ENCODE results near the gene MED6. TPM values are rescaled to one million over a fixed set of nuclear protein-coding genes. Genes with fewer than 3 reads are reported as not detected.

MED6 gene
- total and polyA plus RNA-seq, 2 of the 13 experiments (the other 11 are each of a cell fraction or from before 2014, with no cell fraction given): 44.8 to 47.8 TPM

- in situ Hi-C loops (cut with HindIII; ENCODE audit: extremely low pct_ligation_motif_present, low pct_unique_long_range_greater_than_20kb): no loop called here
- Histone ChIP-seq H3K79me2 (ENCODE audit: insufficient read depth, low read length) (no peaks in the 10 kb centered on the region), H3K4me1 (ENCODE audit: insufficient read depth, low read length) (0 out of 2 replicates have a peak, but pooled peaks cover 4% of the 10 kb centered on the region), H3K4me2 (ENCODE audit: low read depth, low read length) (no peak overlapping the region), H2AFZ (ENCODE audit: low read length) (no peak overlapping the region), H3K27ac (ENCODE audit: extremely low read length, insufficient read depth, low read length) (no peak overlapping the region), H3K36me3 (replicated peaks in 1 of 2; ENCODE audit: control insufficient read depth in 1 of 2, insufficient read depth in 2 of 2, low read length in 2 of 2) (no peaks in the 10 kb centered on the region), H3K9ac (ENCODE audit: insufficient read depth, low read depth, low read length) (no peak overlapping the region), H4K20me1 (ENCODE audit: insufficient read depth, low read length) (no peaks in the 10 kb centered on the region), H3K4me3 (replicated peaks in 1 of 3; ENCODE audit: insufficient read depth in 1 of 3, low read depth in 2 of 3, low read length in 3 of 3) (no peak overlapping the region), H3K27me3 (ENCODE audit: control insufficient read depth in 1 of 2, insufficient read depth in 2 of 2, low read length in 2 of 2) (peaks cover 0 to 26% of the 10 kb centered on the region in 2 experiments; a peak in 3 of 5 replicates), H3K9me3 (ENCODE audit: low read length) (no peaks in the 10 kb centered on the region; the same call in 1 of the 2 replicates)
- ChIA-PET CTCF (ENCODE audit: low intra/inter-chr PET ratio, low total read pairs) (no interaction called here), POLR2A (no interaction called here)
- intact Hi-C loops (cut with micrococcal nuclease; ENCODE audit: unreplicated experiment): no loop called here
- ATAC-seq: no peak
- FAIRE-seq: no peak
- TF ChIP-seq ELF3 (CRISPR knock-in tag; IDR thresholded peaks at IDR 0.05) (peak; percentile 33; the same call in 1 of the 2 replicates), SOX5 (CRISPR knock-in tag; IDR thresholded peaks at IDR 0.05; ENCODE audit: borderline replicate concordance) (0 out of 2 replicates have a peak, but pooled peaks have one; percentile 20), EP300 (IDR thresholded peaks at IDR 0.05; ENCODE audit: low read depth in 2 of 2, low read length in 2 of 2) (peak in 1 of 2 experiments; percentile 45; a peak in 1 of 4 replicates), EP300 (CRISPR knock-in tag; IDR thresholded peaks at IDR 0.05; ENCODE audit: borderline replicate concordance) (no peak), ZNF562 (CRISPR knock-in tag; IDR thresholded peaks at IDR 0.05; ENCODE audit: borderline replicate concordance) (peak; percentile 44; the same call in 1 of the 2 replicates), NFE2L2 (IDR thresholded peaks at IDR 0.05; ENCODE audit: low read length) (peak; percentile 28; the same call in 1 of the 2 replicates), FOSL2 (CRISPR knock-in tag; IDR thresholded peaks at IDR 0.05) (peak; percentile 72), ZNF232 (CRISPR knock-in tag; IDR thresholded peaks at IDR 0.05; ENCODE audit: borderline replicate concordance) (no peak), SOX13 (IDR thresholded peaks at IDR 0.05) (no peak), SOX13 (CRISPR knock-in tag; conservative IDR thresholded peaks at IDR 0.05 in 1 of 2, IDR thresholded peaks at IDR 0.05 in 1 of 2) (peak in 1 of 2 experiments; percentile 28; a peak in 1 of 4 replicates), ZNF18 (CRISPR knock-in tag; IDR thresholded peaks at IDR 0.05; ENCODE audit: insufficient replicate concordance) (no peak)
- peak; percentile 10 for DNase-seq (ENCODE audit: low spot score)
- BruUV-seq (replicated peaks): no TSS peak
- WGBS (ENCODE audit: low lambda C conversion rate): 99% methylated on average over 6 of the region's 6 CpGs
Observed at GRCh38 chr14:70635971-70636595, 35.6 kb upstream of the MED6 start.

Data from HepG2 (cell line).